Activated effector memory CD4-positive, alpha-beta T cell treated with Interleukin-2 at 50 U/mL for 16 hours (primary cell): ENCODE results near the gene UGT2B11.
"Not testable (repeated sequence)": the region's sequence is repeated elsewhere in the genome, so short reads cannot be mapped to it uniquely, and the experiment has no call there.

ENCODE experiments used
- DNase-seq: peaks from one replicate; pipeline ENCODE4 v3.0.0-alpha.2; 2020

Gene UGT2B11

GRCh38 chr4:69214716-69215115 is at the start of gene UGT2B11:
UGT2B11 (minus strand) TSS chr4:69214748; CDS start chr4:69214722, 26 bp downstream.
- no peak for DNase-seq

- not testable (repeated sequence) for DNase-seq
These were observed 38.7 kb upstream of the UGT2B11 start for GRCh38 chr4:69253147-69253772.

- not testable (repeated sequence) for DNase-seq
These were observed 36.3 kb upstream of the UGT2B11 start for GRCh38 chr4:69250884-69251283.

- DNase-seq: not testable (repeated sequence)
These were observed 28.2 kb upstream of the UGT2B11 start for GRCh38 chr4:69242562-69243240.

- not testable (repeated sequence) for DNase-seq
These were observed 27.2 kb upstream of the UGT2B11 start for GRCh38 chr4:69241746-69242145.

GRCh38 chr4:69240787-69241186 is 26.2 kb upstream of the UGT2B11 start:
- DNase-seq: not testable (repeated sequence)

- DNase-seq: no peak
These were observed 25.1 kb upstream of the UGT2B11 start for GRCh38 chr4:69239557-69240168.

- no peak for DNase-seq
These were observed 24.5 kb upstream of the UGT2B11 start for GRCh38 chr4:69239092-69239491.

- DNase-seq: no peak
These were observed 10.3 kb upstream of the UGT2B11 start for GRCh38 chr4:69224891-69225290.

GRCh38 chr4:69223277-69223676 is 8.7 kb upstream of the UGT2B11 start:
- not testable (repeated sequence) for DNase-seq

GRCh38 chr4:69218491-69218890 is 3.9 kb upstream of the UGT2B11 start:
- not testable (repeated sequence) for DNase-seq

- DNase-seq: no peak
These were observed 3.6 kb downstream of the UGT2B11 start for GRCh38 chr4:69210911-69211310.

- not testable (repeated sequence) for DNase-seq
These were observed 16.0 kb downstream of the UGT2B11 start for GRCh38 chr4:69198506-69198905.

GRCh38 chr4:69196209-69196965 is 18.2 kb downstream of the UGT2B11 start:
- DNase-seq: no peak

- DNase-seq: no peak
These were observed 20.4 kb downstream of the UGT2B11 start for GRCh38 chr4:69194166-69194565.

- DNase-seq: not testable (repeated sequence)
These were observed 22.6 kb downstream of the UGT2B11 start for GRCh38 chr4:69191905-69192304.

GRCh38 chr4:69190621-69191020 is 23.9 kb downstream of the UGT2B11 start:
- DNase-seq: not testable (repeated sequence)

- DNase-seq: not testable (repeated sequence)
These were observed 32.9 kb downstream of the UGT2B11 start for GRCh38 chr4:69181519-69182169.

- not testable (repeated sequence) for DNase-seq
These were observed 34.7 kb downstream of the UGT2B11 start for GRCh38 chr4:69179817-69180216.

GRCh38 chr4:69178751-69179205 is 35.8 kb downstream of the UGT2B11 start:
- DNase-seq: not testable (repeated sequence)

- not testable (repeated sequence) for DNase-seq
These were observed 44.1 kb downstream of the UGT2B11 start for GRCh38 chr4:69170233-69171134.
